Fibroblast of skin of abdomen (primary cell): ENCODE results near the gene TSHZ2.
"Not testable (repeated sequence)": the region's sequence is repeated elsewhere in the genome, so short reads cannot be mapped to it uniquely, and the experiment has no call there.

Experiments
- DNase-seq: peaks from one replicate; pipeline ENCODE4 v3.0.0-alpha.2; 2013

TSHZ2 gene

DNA sequence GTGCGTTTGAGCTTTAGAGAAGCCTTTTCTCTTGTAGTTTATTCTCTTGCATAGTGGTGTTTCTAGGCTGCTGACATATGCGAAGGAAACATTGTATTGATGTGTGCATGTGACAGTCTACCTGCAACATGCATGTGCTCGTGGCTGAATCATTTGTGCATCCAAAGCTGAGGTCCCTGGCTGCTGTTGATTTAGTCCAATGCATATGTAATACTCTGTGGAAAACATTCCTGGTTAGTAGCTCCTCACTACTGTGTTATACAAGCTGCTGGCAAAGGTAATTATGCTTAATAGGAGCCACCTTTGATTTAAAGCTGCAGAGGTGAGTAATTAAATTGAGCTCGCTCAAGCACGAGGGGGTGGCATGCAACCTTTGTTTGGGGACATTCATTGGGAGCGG is 24.5 kb downstream of the TSHZ2 start:
- DNase-seq = no peak

DNA sequence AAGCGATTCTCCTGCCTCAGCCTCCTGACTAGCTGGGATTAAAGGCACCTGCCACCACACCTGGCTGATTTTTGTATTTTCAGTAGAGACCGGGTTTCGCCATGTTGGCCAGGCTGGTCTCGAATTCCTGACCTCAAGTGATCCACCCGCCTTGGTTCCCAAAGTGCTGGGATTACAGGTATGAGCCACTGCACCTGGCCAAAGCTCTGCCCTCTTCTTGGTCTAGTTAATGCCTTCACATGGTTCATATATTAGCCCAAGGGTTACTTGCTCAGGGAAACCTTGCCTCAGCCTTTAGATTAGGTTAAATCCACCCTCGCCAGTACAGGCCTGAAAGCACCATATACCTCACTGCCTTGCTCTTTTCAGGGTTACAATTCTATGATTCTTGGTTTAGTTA is 26.1 kb downstream of the TSHZ2 start:
- no peak for DNase-seq

DNA sequence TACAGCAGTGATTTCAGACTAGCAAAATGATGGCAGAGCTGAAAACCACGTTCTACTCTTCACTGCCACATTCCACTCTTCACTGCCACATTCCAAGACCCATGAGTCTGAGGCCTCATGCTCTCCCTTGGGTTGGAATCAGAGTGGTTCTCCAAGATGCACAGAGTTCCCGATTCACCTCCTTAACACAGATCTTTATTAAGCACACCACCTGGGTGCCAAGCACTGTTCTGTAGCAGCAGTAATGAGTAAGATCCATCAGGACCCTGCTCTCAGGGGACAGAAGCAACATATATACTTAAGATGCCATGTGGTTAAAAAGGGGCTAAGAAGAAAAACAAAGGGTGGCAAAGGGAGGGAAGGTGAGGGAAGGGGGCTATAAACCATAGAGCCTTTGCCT is 26.9 kb downstream of the TSHZ2 start:
- no peak for DNase-seq

DNA sequence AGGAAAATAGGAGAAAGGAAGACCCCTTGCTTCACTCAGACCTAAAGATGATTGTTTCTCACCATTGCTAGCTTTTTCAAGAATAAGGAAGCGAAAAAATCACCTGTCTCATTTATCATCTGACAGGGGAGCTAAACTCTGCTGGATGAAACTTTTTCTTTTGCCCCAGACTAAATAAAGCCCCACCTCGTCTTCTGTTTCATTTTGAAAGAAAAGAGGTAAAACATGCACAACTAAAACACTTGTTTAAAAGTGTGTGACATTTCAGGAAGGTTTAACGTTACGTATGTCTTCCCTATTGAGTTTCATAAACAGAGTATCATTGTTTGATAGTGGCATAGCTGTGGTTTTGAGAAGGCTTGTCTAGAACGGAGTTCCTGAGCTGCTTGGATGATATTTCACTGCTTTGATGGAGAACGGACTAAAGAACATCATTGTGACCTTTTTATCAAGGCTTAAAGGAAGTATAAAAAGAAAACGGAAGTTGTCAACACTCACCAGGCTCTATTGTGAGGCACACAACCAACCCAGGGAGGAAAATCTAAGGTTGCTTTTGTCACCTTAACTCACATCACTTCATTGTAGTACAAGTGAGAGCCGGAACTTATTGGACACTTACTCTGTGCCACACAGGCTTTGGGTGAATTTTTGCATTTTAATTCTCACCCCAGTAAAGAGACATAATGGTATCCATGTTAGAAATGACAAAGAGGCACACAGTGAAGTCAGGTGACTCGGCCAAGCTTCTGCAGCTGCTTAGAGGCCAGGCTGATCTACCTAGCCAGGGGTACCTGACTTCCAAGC is 29.5 kb downstream of the TSHZ2 start:
- no peak for DNase-seq

DNA sequence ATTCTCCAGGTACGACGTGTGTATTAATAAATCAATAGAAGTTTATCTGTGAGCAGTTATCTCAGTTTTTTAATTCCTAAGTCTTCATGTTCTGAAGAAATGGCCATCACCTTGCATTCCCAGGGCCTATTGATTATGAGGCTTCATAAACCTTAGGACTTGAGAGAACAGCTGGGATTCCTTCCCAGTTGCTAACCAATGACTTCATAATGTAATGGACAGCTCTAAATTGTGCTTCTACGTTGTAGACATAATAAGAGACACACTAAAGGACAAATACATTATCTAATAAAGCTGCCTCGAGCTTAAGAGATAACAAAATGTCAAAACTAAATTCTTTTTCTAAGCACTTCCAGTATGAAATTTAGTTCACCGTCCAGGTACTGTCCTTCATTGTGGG is 30.6 kb downstream of the TSHZ2 start:
- no peak for DNase-seq

DNA sequence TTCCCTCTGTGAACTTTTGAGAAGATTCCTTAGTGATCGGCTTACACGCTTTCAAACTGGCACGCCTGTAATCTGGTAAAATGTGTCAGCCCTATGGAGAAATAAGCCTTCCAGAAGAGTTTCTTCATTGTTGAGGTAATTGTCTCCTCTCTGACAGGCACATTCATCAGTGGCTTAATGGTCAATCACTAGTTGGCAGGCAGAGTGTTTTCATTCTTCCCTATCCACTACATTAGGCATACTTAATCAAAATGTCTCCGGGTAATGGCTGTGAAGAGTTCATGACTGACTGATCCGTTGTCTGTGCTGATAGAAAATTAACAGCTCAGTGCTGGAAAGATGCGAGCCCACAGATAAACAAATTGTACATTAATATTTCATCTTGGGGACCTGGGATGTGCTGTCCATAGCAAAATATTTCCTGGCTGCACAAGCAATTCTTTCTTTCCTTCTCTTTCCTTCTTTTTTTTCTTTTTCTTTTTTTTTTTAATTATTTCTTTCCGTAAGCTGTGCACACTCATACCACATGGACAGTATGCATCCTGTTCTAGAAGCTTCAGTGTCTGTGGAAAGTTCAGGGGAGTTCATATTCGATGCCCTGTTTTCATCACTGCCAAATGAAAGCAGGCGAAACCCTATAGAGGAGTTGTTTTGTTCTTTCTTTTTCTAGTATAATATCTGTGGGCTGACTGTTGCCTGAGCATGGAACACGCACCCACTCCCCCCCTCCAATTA is 31.4 kb downstream of the TSHZ2 start:
- DNase-seq = peak; percentile 88

DNA sequence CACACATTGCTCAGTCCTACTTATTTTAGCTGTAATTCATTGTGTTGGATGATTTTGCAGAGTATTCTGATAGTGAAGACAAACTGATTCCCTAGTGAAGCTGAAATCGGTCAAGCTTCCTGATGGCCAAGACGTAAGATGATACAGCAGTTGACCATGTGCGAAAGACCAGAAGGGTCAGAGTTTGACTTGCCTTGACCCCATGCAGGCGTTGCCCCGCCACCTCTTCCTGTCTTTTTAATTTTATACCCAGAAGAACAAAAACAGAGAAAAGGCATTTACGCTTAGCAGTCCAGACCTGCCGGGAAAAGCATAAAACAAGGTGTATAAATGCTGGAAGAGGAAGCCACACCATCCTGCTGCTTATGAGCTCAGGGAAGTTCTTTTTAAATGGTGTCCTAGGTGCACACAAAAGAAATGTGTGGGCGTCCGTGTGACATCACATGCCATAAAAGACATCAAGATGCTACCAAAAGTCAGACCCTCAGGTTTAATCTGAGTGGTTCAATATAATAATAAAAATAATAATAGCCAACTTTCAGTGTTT is 32.2 kb downstream of the TSHZ2 start:
- no peak for DNase-seq

DNA sequence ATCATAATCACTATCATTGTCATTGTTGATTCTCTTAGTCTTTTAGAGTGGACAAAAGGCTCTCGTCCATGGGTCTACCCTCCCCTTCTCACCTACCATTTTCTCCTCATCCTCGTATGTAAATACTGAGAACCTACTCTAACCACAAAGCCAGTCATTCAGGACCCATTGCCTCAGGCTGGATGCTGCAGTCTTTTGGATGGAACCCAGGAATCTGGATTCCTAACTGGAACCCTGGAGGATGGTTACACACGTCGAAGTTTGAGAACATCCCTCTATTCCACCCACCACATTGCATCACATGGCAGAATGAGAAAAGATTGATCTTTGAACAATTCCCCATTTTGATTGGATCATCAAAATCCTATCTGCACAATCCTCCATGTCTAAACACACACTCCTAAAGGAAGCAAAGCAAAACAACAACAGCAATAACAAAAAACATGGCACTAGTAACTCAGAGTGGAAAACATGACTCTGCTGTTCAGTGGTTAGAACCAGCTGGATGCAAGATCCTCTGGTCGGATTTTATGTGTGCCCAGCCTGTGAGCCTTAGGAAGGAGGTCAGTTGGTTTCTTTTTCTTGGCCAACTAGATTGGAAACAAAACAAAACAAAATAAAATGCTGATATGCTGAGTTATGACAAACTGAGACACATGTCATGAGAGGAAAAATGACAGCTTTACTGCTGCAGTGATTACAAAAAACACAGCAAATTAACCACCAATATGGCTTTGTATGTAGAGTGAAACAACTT is 38.0 kb downstream of the TSHZ2 start:
- no peak for DNase-seq

DNA sequence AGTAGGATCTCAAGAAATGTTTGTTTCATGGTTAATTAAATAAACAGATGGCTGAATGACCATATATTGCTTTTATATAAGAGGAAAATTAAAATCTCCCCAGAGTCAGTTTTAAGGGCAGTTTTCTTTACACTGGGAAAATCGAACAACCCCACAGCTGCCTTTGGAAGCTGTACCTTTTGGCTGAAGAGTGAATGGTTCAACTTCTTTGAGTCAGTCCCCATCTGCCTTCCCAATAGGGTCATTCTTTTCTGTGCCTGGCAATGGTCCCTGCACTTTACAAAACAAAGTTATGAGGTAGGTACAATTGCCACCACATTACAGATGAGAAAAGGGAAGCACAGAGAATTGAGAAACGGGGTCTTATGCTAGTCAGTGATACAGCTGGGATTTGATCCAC is 39.5 kb downstream of the TSHZ2 start:
- DNase-seq = no peak

DNA sequence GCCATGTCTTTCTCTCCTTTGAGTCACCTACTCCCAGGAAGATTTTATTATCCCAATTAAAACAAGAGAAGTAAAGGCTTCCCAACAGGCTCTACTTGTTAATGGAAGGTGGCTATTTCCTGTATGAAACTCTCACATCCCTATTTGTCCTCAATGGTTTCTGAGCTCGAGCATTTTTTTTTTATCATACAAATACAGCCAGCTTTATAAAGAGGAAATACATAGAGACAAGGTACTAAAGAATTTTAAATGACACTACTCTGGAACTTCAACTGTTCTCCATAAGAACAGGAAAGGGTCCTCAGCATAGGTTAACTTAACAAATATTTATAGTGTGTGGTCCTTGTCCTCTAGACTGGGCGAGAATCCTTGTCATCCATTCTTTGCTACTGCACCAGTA is 41.0 kb downstream of the TSHZ2 start:
- no peak for DNase-seq

DNA sequence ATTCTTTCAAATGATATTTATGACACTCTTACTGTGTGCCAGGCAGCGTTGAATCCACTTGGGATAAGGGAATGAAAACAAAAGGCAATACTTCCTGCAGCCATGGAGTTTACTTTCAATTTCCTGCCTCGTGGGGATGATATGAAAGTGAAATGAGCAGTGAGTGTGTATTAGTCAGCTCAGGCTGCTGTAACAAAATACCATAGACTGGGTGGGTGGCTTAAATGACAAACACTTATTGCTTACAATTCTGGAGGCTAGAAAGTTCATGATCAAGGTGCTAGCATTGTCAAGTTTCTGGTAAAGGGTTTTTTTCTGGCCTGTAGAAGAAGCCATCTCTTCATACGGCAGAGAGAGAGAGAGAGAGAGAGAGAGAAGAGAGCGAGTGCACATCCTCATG is 41.7 kb downstream of the TSHZ2 start:
- no peak for DNase-seq

DNA sequence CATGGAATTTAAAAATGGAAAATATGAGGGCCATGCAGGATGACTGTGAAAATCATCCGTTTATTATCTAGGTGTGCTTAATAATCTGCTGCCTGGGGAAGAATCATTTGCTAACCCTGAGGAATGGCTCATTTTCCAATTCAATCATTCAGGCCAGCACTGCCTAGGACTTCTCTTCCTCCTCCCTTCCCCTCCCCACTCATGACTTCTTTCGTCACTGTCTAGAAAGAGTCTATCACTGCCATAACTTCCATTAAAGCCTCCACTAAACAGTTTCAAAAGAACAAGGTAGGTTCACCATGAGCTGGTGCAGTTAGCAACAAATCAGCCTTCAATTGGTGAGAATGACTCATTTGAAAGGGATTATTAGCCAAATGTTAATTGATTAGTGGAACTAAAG is 43.9 kb downstream of the TSHZ2 start:
- no peak for DNase-seq

DNA sequence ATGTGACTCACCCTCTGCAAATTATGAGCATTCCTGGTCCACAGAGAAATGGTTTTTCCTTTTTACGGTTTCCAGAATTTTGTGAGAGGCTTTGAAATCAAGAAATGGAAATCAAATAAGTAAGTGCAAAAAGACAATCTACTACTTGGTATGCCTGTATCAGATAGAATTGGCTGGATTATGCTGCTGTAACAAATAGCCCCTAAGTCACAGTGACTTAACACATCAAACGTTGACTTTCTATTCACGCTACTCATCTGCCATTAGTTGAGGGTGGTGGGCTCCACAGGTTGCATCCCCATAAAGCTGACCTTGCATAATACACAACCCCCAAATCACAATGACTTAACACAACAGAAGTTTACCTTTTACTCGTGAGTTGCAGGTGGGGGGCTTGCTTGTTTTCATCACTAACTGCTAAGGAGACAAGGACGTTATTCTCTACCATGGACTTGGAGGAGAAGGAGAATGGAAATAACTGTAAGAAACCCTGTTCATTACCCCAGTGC is 44.4 kb downstream of the TSHZ2 start:
- DNase-seq = no peak

DNA sequence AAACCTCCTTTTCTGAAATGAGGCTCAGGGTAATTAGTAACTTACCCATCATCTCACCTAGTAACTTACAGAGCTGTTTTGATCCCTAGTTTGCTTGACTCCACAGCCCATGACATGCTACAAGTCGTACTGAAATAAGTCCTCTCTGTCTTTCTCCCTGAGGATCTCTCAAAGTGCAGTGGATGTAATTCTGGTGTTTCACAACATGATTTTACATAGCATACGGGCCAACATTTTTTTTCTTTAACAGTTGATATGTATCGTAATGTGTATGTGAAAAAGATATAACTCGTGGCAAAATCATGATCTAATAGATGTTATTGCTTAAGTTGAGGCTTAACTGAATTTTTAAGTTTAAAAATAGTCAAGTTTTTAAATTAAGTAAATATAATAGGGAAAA is 45.0 kb downstream of the TSHZ2 start:
- no peak for DNase-seq

DNA sequence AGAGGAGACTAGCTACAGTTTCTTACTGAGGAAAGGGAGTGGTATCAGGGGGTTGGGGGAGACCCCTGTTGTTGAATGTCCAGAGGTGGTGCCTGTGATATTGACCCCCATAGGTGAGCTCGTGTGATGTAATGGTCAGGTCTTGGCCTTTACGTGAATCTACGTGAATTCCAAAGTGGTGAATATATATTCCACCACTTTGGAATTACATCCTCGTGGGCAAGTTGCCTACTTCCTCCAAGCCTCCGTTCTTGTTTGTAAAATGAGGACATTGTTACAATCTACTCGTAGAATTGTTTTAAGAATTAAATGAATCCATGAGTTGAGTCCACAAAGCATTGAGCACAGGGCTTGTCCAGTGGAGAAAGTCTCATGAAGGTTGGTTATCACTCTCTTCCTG is 47.3 kb downstream of the TSHZ2 start:
- no peak for DNase-seq

DNA sequence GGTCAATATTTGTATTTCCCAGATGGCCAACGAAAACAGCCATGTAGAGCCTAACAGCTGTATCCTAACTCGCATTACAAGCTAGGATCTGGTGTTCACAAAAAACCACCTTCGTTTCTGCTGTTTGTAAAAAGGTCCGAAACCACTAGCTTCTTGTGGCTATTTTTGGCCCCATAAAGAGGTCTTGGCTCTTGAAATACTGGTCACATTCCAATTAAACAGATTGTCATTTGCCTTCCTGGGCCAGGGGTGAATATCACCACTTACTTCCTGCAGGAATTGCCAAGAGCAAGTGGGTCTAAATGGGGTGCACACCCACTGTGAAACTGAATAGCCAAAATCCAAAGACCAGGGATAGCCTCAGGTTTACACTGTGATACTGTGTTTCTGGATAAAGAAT is 48.2 kb downstream of the TSHZ2 start:
- DNase-seq = no peak

DNA sequence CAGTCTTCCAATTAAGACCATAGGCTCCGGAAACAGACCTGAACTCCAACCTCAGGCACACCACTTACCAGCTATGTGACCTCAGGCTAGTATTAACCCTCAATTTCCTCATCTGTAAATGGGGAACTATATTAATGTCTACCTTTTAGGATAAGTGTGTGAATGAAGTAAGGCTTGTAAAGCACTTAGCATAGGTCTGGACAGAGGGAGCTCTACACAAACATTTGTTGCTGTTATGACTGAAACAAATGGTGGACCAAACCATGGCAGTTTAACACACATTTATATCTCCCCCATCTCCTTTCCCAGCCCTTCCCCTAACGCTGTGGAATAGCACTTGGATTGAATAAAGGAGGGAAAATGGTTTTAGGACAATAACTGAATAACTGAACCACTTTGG is 48.7 kb downstream of the TSHZ2 start:
- DNase-seq = no peak

DNA sequence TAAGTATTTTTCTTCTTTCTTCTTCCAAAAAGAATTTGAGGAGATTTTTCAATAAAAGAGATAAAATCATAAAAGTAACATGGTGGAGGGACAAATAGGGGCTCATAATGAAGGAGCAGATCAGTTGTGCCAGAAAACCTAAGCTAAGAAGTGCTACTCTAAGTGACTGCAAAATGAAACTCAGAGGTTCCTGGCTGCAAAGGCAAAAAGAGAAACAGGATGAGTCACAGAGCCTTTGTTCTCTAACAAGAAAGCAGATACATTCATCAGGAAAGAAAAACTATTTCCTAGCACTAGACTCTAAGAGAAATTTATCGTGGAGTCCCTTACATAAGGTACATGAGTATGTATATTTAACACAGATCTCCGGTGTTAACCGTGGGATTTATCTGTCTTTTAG is 49.8 kb downstream of the TSHZ2 start:
- no peak for DNase-seq

DNA sequence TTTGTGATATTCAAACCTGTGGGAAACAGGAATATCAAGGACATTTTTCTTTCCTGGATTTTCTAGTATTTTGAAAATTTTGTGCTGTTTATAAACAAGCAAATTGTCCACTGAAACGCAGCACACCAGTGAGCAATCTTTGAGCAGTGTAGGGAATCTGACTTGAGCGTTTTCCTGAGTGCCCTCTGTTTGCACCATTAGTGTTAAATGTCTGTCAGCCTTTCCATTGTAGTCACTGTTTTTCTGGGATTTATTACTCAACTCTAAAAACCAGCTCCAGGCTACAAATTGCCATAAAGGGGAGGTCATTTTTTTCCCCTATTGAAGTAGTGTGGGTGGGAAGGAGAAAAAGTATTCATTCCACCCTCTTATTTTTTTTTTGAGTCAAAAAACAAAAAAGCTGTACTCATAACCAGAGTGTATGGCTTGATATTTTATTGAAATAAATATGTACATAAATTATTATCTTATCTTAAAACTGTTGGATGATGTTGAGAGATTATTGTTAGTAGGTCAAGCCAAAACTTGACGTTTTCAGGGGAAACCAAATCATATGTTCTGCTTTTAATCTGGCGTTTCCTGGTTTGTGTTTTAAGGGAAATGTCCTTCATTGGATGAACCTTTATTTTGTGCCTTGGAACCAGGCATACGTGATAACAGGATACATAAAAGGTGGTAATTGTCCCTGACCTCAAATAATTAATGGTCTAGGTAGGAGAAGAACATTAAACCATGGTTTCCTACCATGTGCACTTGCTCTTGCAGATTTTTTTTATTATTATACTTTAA is 51.8 kb downstream of the TSHZ2 start:
- DNase-seq = peak; percentile 37

DNA sequence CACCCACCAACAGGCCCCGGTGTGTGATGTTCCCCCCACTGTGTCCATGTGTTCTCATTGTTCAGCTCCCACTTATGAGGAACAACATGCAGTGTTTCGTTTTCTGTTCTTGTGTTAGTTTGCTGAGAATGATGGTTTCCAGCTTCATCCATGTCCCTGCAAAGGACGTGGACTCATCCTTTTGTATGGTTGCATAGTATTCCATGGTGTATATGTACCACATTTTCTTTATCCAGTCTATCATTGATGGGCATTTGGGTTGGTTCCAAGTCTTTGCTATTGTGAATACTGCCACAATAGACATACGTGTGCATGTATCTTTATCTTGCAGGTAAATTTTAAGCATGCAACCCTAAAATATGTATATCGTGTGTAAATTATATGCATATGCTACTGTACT is 52.5 kb downstream of the TSHZ2 start:
- not testable (repeated sequence) for DNase-seq

DNA sequence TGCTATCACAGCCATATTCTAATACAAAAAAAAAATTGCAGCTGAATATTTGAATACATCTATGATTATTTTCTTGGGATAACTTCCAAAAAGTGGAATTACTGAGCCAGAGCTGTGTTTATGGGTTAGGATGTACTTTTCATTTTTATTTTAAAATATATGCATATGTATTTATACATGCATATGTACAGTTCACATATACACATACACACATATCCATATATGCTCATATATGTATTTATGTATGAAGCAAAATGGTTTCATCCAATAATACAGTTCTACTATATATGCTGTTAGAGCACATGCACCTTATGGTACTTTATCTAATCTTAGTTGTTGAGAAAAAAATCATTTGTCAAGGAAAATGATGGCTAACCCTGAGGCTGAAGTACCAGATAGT is 54.9 kb downstream of the TSHZ2 start:
- DNase-seq = no peak

DNA sequence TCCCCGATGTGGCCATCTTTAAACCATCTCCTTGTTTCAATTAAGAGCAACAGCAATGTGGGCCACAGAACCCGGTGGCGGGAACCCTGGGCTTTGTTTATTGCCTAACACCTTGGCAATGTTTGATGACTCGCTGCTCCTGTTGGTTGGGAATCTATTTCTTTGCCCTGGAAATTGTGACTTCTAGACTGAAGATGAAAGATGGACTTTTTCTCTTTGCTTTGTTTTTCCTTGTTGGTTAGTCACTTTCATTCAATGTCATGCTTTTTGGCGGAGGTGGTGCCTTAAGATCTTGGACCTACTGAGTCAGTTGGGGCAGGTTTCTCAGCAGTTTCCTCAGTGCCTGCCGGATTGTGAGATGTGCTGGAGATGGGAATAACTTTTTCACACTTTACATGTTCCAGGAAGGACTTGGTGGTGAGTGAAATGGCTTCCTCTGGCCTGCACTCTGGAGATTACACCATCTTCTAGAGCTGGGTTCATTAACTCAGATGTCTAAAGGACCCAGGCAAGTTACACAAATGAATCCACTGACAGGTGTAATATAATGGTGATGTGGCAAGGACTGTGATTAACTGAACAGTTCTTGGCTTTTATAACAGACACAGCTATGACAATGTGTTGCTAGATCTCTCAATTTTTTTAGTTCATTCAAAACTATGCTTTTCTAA is 56.3 kb downstream of the TSHZ2 start:
- DNase-seq = peak; percentile 45
